Measurements from ENCODE around the gene TMEM106B. TPM values are rescaled to one million over a fixed set of nuclear protein-coding genes. Genes with fewer than 3 reads are reported as not detected.

Gene TMEM106B
- total RNA-seq, 2 experiments from 2014 or later = 5.6 to 9.6 TPM

- Histone ChIP-seq H2AFZ (ENCODE audit: low read length) (no peak overlapping the region), H3K4me1 (ENCODE audit: insufficient read depth, low read length, poor library complexity, severe bottlenecking) (no peaks in the 10 kb centered on the region), H3K36me3 (ENCODE audit: insufficient read depth, low read length) (no peaks in the 10 kb centered on the region), H4K20me1 (ENCODE audit: insufficient read depth, low read length) (no peaks in the 10 kb centered on the region), H3K4me3 (ENCODE audit: low read depth, low read length, poor library complexity, severe bottlenecking) (no peak overlapping the region), H3K27ac (ENCODE audit: low read depth, low read length, poor library complexity, severe bottlenecking) (no peak overlapping the region), H3K9me3 (ENCODE audit: low read length) (no peaks in the 10 kb centered on the region), H3K4me2 (ENCODE audit: low read length) (no peak overlapping the region), H3K9me2 (ENCODE audit: insufficient read depth, low read length) (no peaks in the 10 kb centered on the region), H3K79me2 (ENCODE audit: insufficient read depth, low read depth, low read length) (no peaks in the 10 kb centered on the region)
- BruUV-seq (replicated peaks) = no TSS peak
- DNase-seq (ENCODE audit: low spot score) = no peak
- ChIA-PET CTCF (ENCODE audit: unreplicated experiment) (no interaction called here), POLR2A (no interaction called here)
- intact Hi-C loops (cut with micrococcal nuclease; ENCODE audit: unreplicated experiment) = no loop called here
- TF ChIP-seq CTCF (conservative IDR thresholded peaks at IDR 0.05; ENCODE audit: low read length) (no peak), EZH2phosphoT487 (IDR thresholded peaks at IDR 0.05; ENCODE audit: borderline replicate concordance, low read depth, low read length) (no peak)
Observed at GRCh38 chr7:12235970-12236369, 24.9 kb downstream of the TMEM106B start.

GRCh38 chr7:12237007-12237406, 25.9 kb downstream of the TMEM106B start:
- Histone ChIP-seq H3K79me2 (ENCODE audit: insufficient read depth, low read depth, low read length) (no peaks in the 10 kb centered on the region), H3K36me3 (ENCODE audit: insufficient read depth, low read length) (no peaks in the 10 kb centered on the region), H3K9me2 (ENCODE audit: insufficient read depth, low read length) (no peaks in the 10 kb centered on the region), H3K4me1 (ENCODE audit: insufficient read depth, low read length, poor library complexity, severe bottlenecking) (no peaks in the 10 kb centered on the region), H4K20me1 (ENCODE audit: insufficient read depth, low read length) (no peaks in the 10 kb centered on the region), H2AFZ (ENCODE audit: low read length) (no peak overlapping the region), H3K4me2 (ENCODE audit: low read length) (no peak overlapping the region), H3K4me3 (ENCODE audit: low read depth, low read length, poor library complexity, severe bottlenecking) (no peak overlapping the region), H3K27ac (ENCODE audit: low read depth, low read length, poor library complexity, severe bottlenecking) (no peak overlapping the region), H3K9me3 (ENCODE audit: low read length) (no peaks in the 10 kb centered on the region)
- ChIA-PET POLR2A (no interaction called here), CTCF (ENCODE audit: unreplicated experiment) (no interaction called here)
- no TSS peak for BruUV-seq (replicated peaks)
- intact Hi-C loops (cut with micrococcal nuclease; ENCODE audit: unreplicated experiment) = no loop called here
- TF ChIP-seq EZH2phosphoT487 (IDR thresholded peaks at IDR 0.05; ENCODE audit: borderline replicate concordance, low read depth, low read length) = no peak
- TF ChIP-seq CTCF (conservative IDR thresholded peaks at IDR 0.05; ENCODE audit: low read length) = no peak
- no peak for DNase-seq (ENCODE audit: low spot score)

- Histone ChIP-seq H3K9me2 (ENCODE audit: insufficient read depth, low read length) (no peaks in the 10 kb centered on the region), H3K4me3 (ENCODE audit: low read depth, low read length, poor library complexity, severe bottlenecking) (no peak overlapping the region), H3K9me3 (ENCODE audit: low read length) (no peaks in the 10 kb centered on the region), H3K27ac (ENCODE audit: low read depth, low read length, poor library complexity, severe bottlenecking) (no peak overlapping the region), H4K20me1 (ENCODE audit: insufficient read depth, low read length) (no peaks in the 10 kb centered on the region), H3K79me2 (ENCODE audit: insufficient read depth, low read depth, low read length) (no peaks in the 10 kb centered on the region), H2AFZ (ENCODE audit: low read length) (no peak overlapping the region), H3K4me1 (ENCODE audit: insufficient read depth, low read length, poor library complexity, severe bottlenecking) (no peaks in the 10 kb centered on the region), H3K36me3 (ENCODE audit: insufficient read depth, low read length) (no peaks in the 10 kb centered on the region), H3K4me2 (ENCODE audit: low read length) (no peak overlapping the region)
- no peak for TF ChIP-seq CTCF (conservative IDR thresholded peaks at IDR 0.05; ENCODE audit: low read length)
- no peak for DNase-seq (ENCODE audit: low spot score)
- intact Hi-C loops (cut with micrococcal nuclease; ENCODE audit: unreplicated experiment) = no loop called here
- ChIA-PET CTCF (ENCODE audit: unreplicated experiment) (no interaction called here), POLR2A (interaction anchor here (0.6 to 1.7 kb wide), 2 partner anchors 24 to 1312 kb away, joined by 3 to 6 read pairs; no protein-coding TSS in a partner anchor)
- BruUV-seq (replicated peaks) = no TSS peak
Observed at GRCh38 chr7:12239806-12240205, 28.7 kb downstream of the TMEM106B start.

Data from OCI-LY7 (cell line).